ENCODE results near the gene MSX1.

Gene MSX1

DNA sequence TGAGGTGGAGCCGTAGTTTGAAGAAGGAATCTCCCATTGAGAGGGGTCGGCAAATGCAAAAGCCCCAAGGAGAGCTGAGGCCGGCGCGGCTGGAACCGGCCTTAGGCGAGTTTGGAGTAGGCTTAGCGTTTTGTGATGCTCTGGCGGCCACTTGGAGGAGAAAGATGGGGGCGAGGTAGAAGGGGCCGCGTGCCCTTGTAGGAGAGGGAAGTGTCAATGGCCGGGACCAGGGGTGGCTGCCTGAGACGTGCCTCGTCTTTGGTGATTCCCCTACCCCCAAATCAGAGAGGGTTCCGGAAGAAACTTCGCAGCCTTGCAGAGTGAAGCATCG, 11.7 kb downstream of the MSX1 start:
- no peak for DNase-seq

GRCh38 chr4:4871573-4872313, 12.3 kb downstream of the MSX1 start:
- DNase-seq, result no peak

- DNase-seq, result no peak
These were observed 12.9 kb downstream of the MSX1 start for GRCh38 chr4:4872314-4872903.

DNA sequence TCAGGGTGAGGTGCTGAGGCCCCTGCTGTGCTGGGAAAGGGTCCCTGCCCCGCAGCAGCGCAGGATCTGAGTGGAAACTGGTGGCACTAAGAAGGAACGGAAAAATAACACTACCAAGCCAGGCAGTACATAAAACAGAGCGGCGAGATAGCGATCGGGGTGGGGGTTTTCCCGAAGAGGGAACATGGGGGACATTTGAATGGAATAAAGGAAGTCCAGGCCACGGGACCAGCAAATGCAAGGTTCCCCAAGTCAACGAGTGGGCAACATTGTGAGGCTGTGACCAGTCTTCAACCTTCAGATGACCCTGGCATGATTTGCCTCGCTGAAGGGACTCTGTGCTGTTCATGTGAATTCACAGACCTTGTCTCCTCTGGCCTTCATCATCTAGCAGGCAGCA, 13.7 kb downstream of the MSX1 start:
- no peak for DNase-seq

GRCh38 chr4:4874254-4874653, 14.8 kb downstream of the MSX1 start:
- DNase-seq, result no peak

DNA sequence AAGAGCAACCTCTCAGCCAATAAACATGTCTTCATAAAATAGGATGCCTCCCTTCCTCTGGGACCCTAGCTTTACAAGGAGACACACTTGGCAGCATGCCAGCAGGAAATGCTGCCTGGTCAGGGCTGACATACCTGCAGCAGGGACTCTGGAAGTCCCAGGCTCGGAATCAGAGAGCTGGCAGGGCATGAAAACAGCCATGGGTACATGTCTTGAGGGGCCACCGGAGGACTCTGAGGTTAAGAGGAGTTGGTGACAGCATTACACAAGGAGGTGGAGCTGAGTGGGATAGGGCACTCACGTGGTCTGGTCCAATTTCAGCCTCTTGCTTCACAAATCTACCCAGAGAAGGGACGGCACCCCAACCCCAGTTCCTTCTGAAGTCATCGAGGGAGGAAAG, 15.7 kb downstream of the MSX1 start:
- no peak for DNase-seq

DNA sequence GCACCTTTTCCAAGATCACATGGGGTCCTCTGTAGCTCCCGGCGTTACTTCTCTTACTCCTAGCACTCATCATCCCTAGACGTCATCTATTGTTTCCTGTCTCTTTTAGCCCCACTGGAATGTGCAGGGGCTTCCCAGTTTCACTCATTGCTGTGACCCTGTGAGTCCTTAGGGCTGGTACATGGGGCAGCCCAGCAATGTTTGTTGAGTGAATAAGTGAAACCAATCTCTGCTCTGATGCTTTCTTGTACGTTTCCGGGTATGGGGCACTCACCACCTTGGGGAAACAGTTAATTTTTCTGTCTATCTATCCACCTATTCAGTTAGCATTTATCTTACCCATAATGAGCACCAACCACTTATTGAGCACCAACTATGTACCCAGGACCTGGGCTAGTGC, 16.1 kb downstream of the MSX1 start:
- no peak for DNase-seq

GRCh38 chr4:4876945-4877661, 17.6 kb downstream of the MSX1 start:
- no peak for DNase-seq

- DNase-seq, result no peak
These were observed 21.0 kb downstream of the MSX1 start for GRCh38 chr4:4880492-4880891.

- no peak for DNase-seq
These were observed 22.0 kb downstream of the MSX1 start for GRCh38 chr4:4881432-4881831.

DNA sequence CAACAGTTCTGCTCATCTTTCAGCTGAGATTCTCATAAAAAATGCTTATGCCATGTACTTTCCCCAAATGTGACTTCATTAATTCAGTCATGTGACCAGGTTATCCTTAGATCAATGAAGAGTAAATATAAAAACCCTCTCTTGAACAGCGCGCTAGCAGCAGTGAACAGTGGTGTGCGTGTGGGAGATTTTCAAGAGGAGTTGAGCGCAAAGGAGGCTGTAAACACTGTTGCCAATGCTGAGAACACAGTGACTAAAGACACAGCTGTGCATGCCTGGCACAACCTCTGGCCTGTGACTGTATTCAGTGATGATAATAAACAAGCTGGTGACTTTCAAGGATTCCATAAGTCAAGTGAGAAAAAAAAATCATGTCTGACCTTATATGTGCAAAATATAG, 25.1 kb downstream of the MSX1 start:
- no peak for DNase-seq

GRCh38 chr4:4887426-4887825, 28.0 kb downstream of the MSX1 start:
- no peak for DNase-seq

- DNase-seq, result no peak
These were observed 29.2 kb downstream of the MSX1 start for GRCh38 chr4:4888695-4889094.

GRCh38 chr4:4889781-4890180, 30.3 kb downstream of the MSX1 start:
- no peak for DNase-seq

GRCh38 chr4:4890574-4891255, 31.2 kb downstream of the MSX1 start:
- DNase-seq, result no peak

GRCh38 chr4:4893721-4894120, 34.3 kb downstream of the MSX1 start:
- no peak for DNase-seq

- no peak for DNase-seq
These were observed 39.9 kb downstream of the MSX1 start for GRCh38 chr4:4899202-4899925.

- DNase-seq, result no peak
These were observed 42.4 kb downstream of the MSX1 start for GRCh38 chr4:4901877-4902276.

- no peak for DNase-seq
These were observed 52.7 kb downstream of the MSX1 start for GRCh38 chr4:4912155-4912554.

DNA sequence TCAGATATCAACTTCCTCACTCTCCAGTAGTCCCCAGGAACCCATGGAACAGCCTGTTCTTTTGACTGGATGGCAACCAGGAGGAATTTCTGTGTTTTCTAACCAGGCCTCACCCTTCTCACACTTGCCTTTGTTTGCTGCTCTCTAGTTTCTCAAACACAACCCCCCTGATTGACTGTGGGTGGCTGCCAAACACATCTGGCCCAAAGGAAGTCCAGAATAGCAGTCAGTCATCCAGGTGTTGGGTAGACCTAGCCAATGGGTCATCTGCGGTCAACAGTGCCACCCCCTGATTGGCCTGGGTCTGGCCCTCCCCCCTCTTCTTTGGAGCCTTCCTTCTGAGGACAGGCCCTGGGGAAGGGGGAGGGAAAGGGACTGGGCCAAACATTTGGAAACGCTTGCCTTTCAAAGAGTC, 53.7 kb downstream of the MSX1 start:
- DNase-seq, result no peak

Data from SHP77 (cell line).